Neural cell (in vitro differentiated cells): Measurements from ENCODE around the gene WDR93. TPM values are rescaled to one million over a fixed set of nuclear protein-coding genes. Genes with fewer than 3 reads are reported as not detected.

Experiments used
- H2AFZ ChIP-seq: fragments of 200-600, 300-800 bp; sonication (generic), shearing (Covaris generic); 2 replicates; pipeline ENCODE4 v1.6.0; 2014; ENCODE audit warnings: low read depth, mild to moderate bottlenecking, antibody characterized with exemption, low read length, moderate library complexity
- H3F3A ChIP-seq: fragments of 200-600 bp; shearing (Covaris generic); 2 replicates; pipeline ENCODE4 v1.6.1; 2016; ENCODE audit warnings: mild to moderate bottlenecking, moderate library complexity, mixed read lengths, antibody characterized with exemption, low read length; ENCODE audit not compliant: insufficient read depth, poor library complexity, severe bottlenecking
- H3K27ac ChIP-seq: fragments of 200-600, 300-800 bp; sonication (generic), shearing (Covaris generic); 2 replicates; pipeline ENCODE4 v1.5.1; 2014; ENCODE audit warnings: mild to moderate bottlenecking, low read length, moderate library complexity
- H3K27me3 ChIP-seq: fragments of 300-800, 200-600 bp; sonication (generic), shearing (Covaris generic); 2 replicates; pipeline ENCODE4 v1.6.0; 2014; ENCODE audit warnings: mild to moderate bottlenecking, low read depth, low read length, moderate library complexity; ENCODE audit not compliant: insufficient read depth
- H3K36me3 ChIP-seq: fragments of 300-800, 200-600 bp; sonication (generic), shearing (Covaris generic); 2 replicates; pipeline ENCODE4 v1.5.1; 2014; ENCODE audit warnings: mild to moderate bottlenecking, antibody characterized with exemption, low read length, moderate library complexity; ENCODE audit not compliant: insufficient read depth
- H3K4me2 ChIP-seq: fragments of 300-800, 200-600 bp; sonication (generic), shearing (Covaris generic); 2 replicates; pipeline ENCODE4 v1.6.0; 2014; ENCODE audit warnings: mild to moderate bottlenecking, low read length
- H3K4me3 ChIP-seq: fragments of 300-800, 200-600 bp; sonication (generic), shearing (Covaris generic); 2 replicates; pipeline ENCODE4 v1.5.1; 2014; ENCODE audit warnings: mild to moderate bottlenecking, low read length, moderate library complexity
- H3K79me2 ChIP-seq: fragments of 200-600 bp; shearing (Covaris generic); replicated peaks from 2 replicates; pipeline ENCODE4 v1.6.0; 2014; ENCODE audit warnings: mild to moderate bottlenecking, low read length, moderate library complexity; ENCODE audit not compliant: insufficient read depth
- H3K9ac ChIP-seq: fragments of 300-800, 200-600 bp; sonication (generic), shearing (Covaris generic); 2 replicates; pipeline ENCODE4 v1.6.1; 2016; ENCODE audit warnings: mild to moderate bottlenecking, low read length, mixed read lengths
- H3K9me2 ChIP-seq: fragments of 200-600 bp; shearing (Covaris generic); 2 replicates; pipeline ENCODE4 v1.6.1; 2016; ENCODE audit warnings: mild to moderate bottlenecking, low read length, mixed read lengths; ENCODE audit not compliant: insufficient read depth
- H3K9me3 ChIP-seq: fragments of 200-600, 300-800 bp; sonication (generic), shearing (Covaris generic); 2 replicates; pipeline ENCODE4 v1.6.1; 2016; ENCODE audit warnings: mild to moderate bottlenecking, mixed run types, low read length, moderate library complexity, mixed read lengths
- H4K20me1 ChIP-seq: fragments of 200-600 bp; shearing (Covaris generic); 2 replicates; pipeline ENCODE4 v1.6.1; 2016; ENCODE audit warnings: mild to moderate bottlenecking, mixed run types; ENCODE audit not compliant: insufficient read depth
- CTCF ChIP-seq: fragments of 450-650 bp; IDR thresholded peaks from 2 replicates; pipeline ENCODE4 v1.5.1; 2014; ENCODE audit warnings: antibody characterized with exemption, mild to moderate bottlenecking, moderate library complexity; ENCODE audit not compliant: poor library complexity, severe bottlenecking
- EP300 ChIP-seq: fragments of 450-650 bp; conservative IDR thresholded peaks from 2 replicates; pipeline ENCODE4 v1.6.1; 2014; ENCODE audit warnings: antibody characterized with exemption, mild to moderate bottlenecking, moderate library complexity; ENCODE audit not compliant: poor library complexity, severe bottlenecking
- EZH2 ChIP-seq: fragments of 200-600, 300-800 bp; shearing (Covaris generic), sonication (generic); IDR thresholded peaks from 2 replicates; pipeline ENCODE4 v1.6.1; 2014; ENCODE audit warnings: antibody characterized with exemption, low read length, borderline replicate concordance, mild to moderate bottlenecking; ENCODE audit not compliant: insufficient read depth, poor library complexity, severe bottlenecking
- MXI1 ChIP-seq: fragments of 450-650 bp; conservative IDR thresholded peaks from 2 replicates; pipeline ENCODE4 v1.6.1; 2014; ENCODE audit warnings: antibody characterized with exemption, mild to moderate bottlenecking; ENCODE audit not compliant: poor library complexity, severe bottlenecking
- POLR2AphosphoS5 ChIP-seq: IDR thresholded peaks from 2 replicates; pipeline ENCODE4 v1.6.1; 2012
- REST ChIP-seq: IDR thresholded peaks from 2 replicates; pipeline ENCODE4 v1.6.1; 2012; ENCODE audit warnings: borderline replicate concordance
- TAF1 ChIP-seq: IDR thresholded peaks from 2 replicates; pipeline ENCODE4 v1.6.1; 2012; ENCODE audit warnings: low read depth
- polyA plus RNA-seq: library from polyadenylated mRNA; depleted of rRNA; stranded (reverse); fragments of >200 nt; gene quantifications from 2 replicates; pipeline ENCODE4 v1.2.3, GENCODE V29; 2014

The WDR93 gene
- polyA plus RNA-seq, 1 donor from 2014 or later, result 0.41 TPM

GRCh38 chr15:89749526-89749925 lies 58.9 kb downstream of the WDR93 start:
- Histone ChIP-seq H3K9ac (no peak overlapping the region), H3K36me3 (no peaks in the 10 kb centered on the region), H3K9me2 (no peaks in the 10 kb centered on the region), H3K9me3 (no peaks in the 10 kb centered on the region), H2AFZ (no peak overlapping the region), H4K20me1 (no peaks in the 10 kb centered on the region), H3F3A (no peaks in the 10 kb centered on the region), H3K27ac (no peak overlapping the region), H3K4me2 (no peak overlapping the region), H3K4me3 (peak overlapping the region; percentile 69), H3K79me2 (no peaks in the 10 kb centered on the region), H3K27me3 (peaks cover 42% of the 10 kb centered on the region)
- TF ChIP-seq MXI1 (no peak), TAF1 (no peak), POLR2AphosphoS5 (no peak), CTCF (no peak), EZH2 (no peak), REST (no peak)

GRCh38 chr15:89749951-89750559 lies 59.4 kb downstream of the WDR93 start:
- no peaks in the 10 kb centered on the region for H3K9me2 ChIP-seq
- no peaks in the 10 kb centered on the region for H3K9me3 ChIP-seq
- no peaks in the 10 kb centered on the region for H4K20me1 ChIP-seq
- TF ChIP-seq CTCF (no peak), EZH2 (no peak), TAF1 (no peak), POLR2AphosphoS5 (no peak), REST (no peak), MXI1 (no peak), EP300 (no peak)
- peak overlapping the region; percentile 69 for H3K4me3 ChIP-seq
- H3K4me2 ChIP-seq, result no peak overlapping the region
- no peak overlapping the region for H3K27ac ChIP-seq
- H3K36me3 ChIP-seq, result no peaks in the 10 kb centered on the region
- no peaks in the 10 kb centered on the region for H3F3A ChIP-seq
- H3K9ac ChIP-seq, result peak overlapping the region; percentile 68
- no peaks in the 10 kb centered on the region for H3K79me2 ChIP-seq
- peaks cover 42% of the 10 kb centered on the region for H3K27me3 ChIP-seq
- no peak overlapping the region for H2AFZ ChIP-seq
